HEK293 (cell line): ENCODE results near the gene NLRP4.

Experiments
- ZNF114 ChIP-seq: fragments of 450-650 bp; formaldehyde crosslinking; IDR thresholded peaks from 2 replicates; pipeline ENCODE4 v1.5.0; 2017; ENCODE audit warnings: missing biosample characterization, missing genetic modification characterization
- ZNF138 ChIP-seq: fragments of 450-650 bp; formaldehyde crosslinking; IDR thresholded peaks from 2 replicates; pipeline ENCODE4 v1.5.1; 2016; ENCODE audit warnings: missing biosample characterization, missing genetic modification characterization, borderline replicate concordance
- ZNF24 ChIP-seq: fragments of 450-650 bp; formaldehyde crosslinking; IDR thresholded peaks from 2 replicates; pipeline ENCODE4 v1.5.1; 2016; ENCODE audit warnings: missing biosample characterization, missing genetic modification characterization

GRCh38 chr19:55830656-55831055 is 5.7 kb upstream of the NLRP4 start:
- TF ChIP-seq ZNF138 (no peak), ZNF114 (tag by site-specific recombination) (no peak), ZNF24 (tag by site-specific recombination) (no peak)
